Astrocyte (in vitro differentiated cells and primary cell): Measurements from ENCODE around the gene MS4A4A.

Experiments
- CTCF ChIP-seq: IDR thresholded peaks from 2 replicates; pipeline ENCODE4 v1.5.1; 2011; ENCODE audit warnings: low read depth, mild to moderate bottlenecking, inconsistent platforms, low read length, moderate library complexity; ENCODE audit not compliant: insufficient read depth
- EZH2 ChIP-seq: IDR thresholded peaks from 2 replicates; pipeline ENCODE4 v1.6.1; 2012; ENCODE audit warnings: mild to moderate bottlenecking, low read length, inconsistent platforms; ENCODE audit not compliant: insufficient read depth

GRCh38 chr11:60305906-60306619, 25.6 kb downstream of the MS4A4A start:
- TF ChIP-seq CTCF (no peak), EZH2 (no peak)
